HepG2 (cell line): ENCODE data around the gene PTH1R. TPM values are rescaled to one million over a fixed set of nuclear protein-coding genes. Genes with fewer than 3 reads are reported as not detected.
A peak's percentile ranks its signal among the peaks of the same experiment; 100 is the strongest.

Experiments used
- ARID5B ChIP-seq: IDR thresholded peaks from 2 replicates; pipeline ENCODE4 v1.4.0; 2020; ENCODE audit warnings: mild to moderate bottlenecking, missing genetic modification reagents
- ATF7-NPFF ChIP-seq: sonication (generic); formaldehyde crosslinking; IDR thresholded peaks from 2 replicates; pipeline ENCODE4 v1.8.1; 2023; ENCODE audit warnings: mild to moderate bottlenecking, low read depth, missing genetic modification reagents, moderate library complexity
- ELF3 ChIP-seq: IDR thresholded peaks from 2 replicates; pipeline ENCODE4 v1.6.1; 2016; ENCODE audit warnings: missing genetic modification reagents, missing compliant biosample characterization
- GATAD1 ChIP-seq: IDR thresholded peaks from 2 replicates; pipeline ENCODE4 v1.6.1; 2016; ENCODE audit warnings: missing genetic modification reagents, missing compliant biosample characterization
- HNF4G ChIP-seq, 2 experiments: sonication (generic) in 1 of 2; formaldehyde crosslinking in 1 of 2; IDR thresholded peaks; 2 replicates each; pipeline versions ENCODE4 v1.4.0 to v1.6.1; 2011 to 2020; ENCODE audit warnings: borderline replicate concordance in 2 of 2, low read depth in 2 of 2, mild to moderate bottlenecking in 2 of 2, low read length in 1 of 2, missing genetic modification reagents in 1 of 2, moderate library complexity in 1 of 2
- JDP2 ChIP-seq: sonication (generic); formaldehyde crosslinking; IDR thresholded peaks from 2 replicates; pipeline ENCODE4 v1.8.1; 2022; ENCODE audit warnings: missing genetic modification reagents, borderline replicate concordance
- KLF16 ChIP-seq, 2 experiments: sonication (generic) in 1 of 2; formaldehyde crosslinking in 1 of 2; IDR thresholded peaks; 2 replicates each; pipeline versions ENCODE4 v1.6.1 to v1.8.0; 2016 to 2023; ENCODE audit warnings: missing genetic modification reagents in 2 of 2, missing compliant biosample characterization in 1 of 2
- NFIC ChIP-seq: IDR thresholded peaks from 2 replicates; pipeline ENCODE4 v1.6.1; 2012; ENCODE audit warnings: mild to moderate bottlenecking, low read length, inconsistent platforms
- PATZ1 ChIP-seq: sonication (generic); formaldehyde crosslinking; IDR thresholded peaks from 2 replicates; pipeline ENCODE4 v1.4.0; 2020; ENCODE audit warnings: missing genetic modification reagents
- RNF2 ChIP-seq: fragments of 450-650 bp; conservative IDR thresholded peaks from 2 replicates; pipeline ENCODE4 v1.6.1; 2016; ENCODE audit warnings: low read depth
- SOX13 ChIP-seq, 3 experiments: fragments of 450-650 bp in 1 of 3; sonication (generic) in 1 of 3; formaldehyde crosslinking in 1 of 3; IDR thresholded peaks in 2 of 3; conservative IDR thresholded peaks in 1 of 3; 2 replicates each; pipeline versions ENCODE4 v1.5.0 to v1.6.1; 2016 to 2020; ENCODE audit warnings: antibody characterized with exemption in 1 of 3, mild to moderate bottlenecking in 1 of 3, missing compliant biosample characterization in 1 of 3, missing genetic modification reagents in 1 of 3, moderate library complexity in 1 of 3
- SSRP1 ChIP-seq: IDR thresholded peaks from 2 replicates; pipeline ENCODE4 v1.6.1; 2016; ENCODE audit warnings: control low read depth
- ZBTB7A ChIP-seq: sonication (generic); formaldehyde crosslinking; IDR thresholded peaks from 2 replicates; pipeline ENCODE4 v1.8.0; 2022; ENCODE audit warnings: mild to moderate bottlenecking, missing genetic modification reagents
- ZNF414 ChIP-seq: sonication (generic); formaldehyde crosslinking; IDR thresholded peaks from 2 replicates; pipeline ENCODE4 v1.5.0; 2020; ENCODE audit warnings: missing genetic modification reagents
- ZNF597 ChIP-seq: sonication (generic); formaldehyde crosslinking; IDR thresholded peaks from 2 replicates; pipeline ENCODE4 v1.5.0; 2020; ENCODE audit warnings: missing genetic modification reagents
- ZSCAN5A ChIP-seq: sonication (generic); formaldehyde crosslinking; IDR thresholded peaks from 2 replicates; pipeline ENCODE4 v1.8.0; 2022; ENCODE audit warnings: mild to moderate bottlenecking, missing genetic modification reagents, borderline replicate concordance
- polyA plus RNA-seq, 8 experiments: library from polyadenylated mRNA; depleted of rRNA in 3 of 8; stranded (reverse) in 7 of 8; unstranded in 1 of 8; fragments of >200 nt; fragmentation: Illumina TruSeq in 4 of 8; extraction: Trizol in 4 of 8; gene quantifications; 2 replicates each; pipeline versions ENCODE4 v1.2.1 to v1.2.3, GENCODE V29; 2011 to 2016; ENCODE audit warnings: low read depth in 4 of 8, missing spikeins in 1 of 8, mixed read lengths in 1 of 8; ENCODE audit not compliant: insufficient read depth in 1 of 8
- total RNA-seq, 5 experiments: library from RNA; depleted of rRNA; stranded (reverse); fragments of >200 nt; fragmentation: Illumina TruSeq; extraction: Trizol; gene quantifications; 2 replicates each; pipeline ENCODE4 v1.2.3, GENCODE V29; 2016; ENCODE audit warnings: low read depth in 1 of 5

PTH1R gene
- total and polyA plus RNA-seq, 2 of the 13 experiments (the other 11 are each of a cell fraction or from before 2014, with no cell fraction given): not detected

- 0 out of 2 replicates have a peak, but pooled peaks have one; percentile 30 for TF ChIP-seq PATZ1
- TF ChIP-seq SSRP1 (CRISPR knock-in tag): no peak
- TF ChIP-seq JDP2 (CRISPR knock-in tag): no peak
- TF ChIP-seq ATF7-NPFF (CRISPR knock-in tag): no peak
- no peak for TF ChIP-seq GATAD1 (CRISPR knock-in tag)
- TF ChIP-seq SOX13 (IDR thresholded peaks at IDR 0.05): no peak
- peak in 1 of 2 experiments; percentile 51; a peak in 1 of 4 replicates for TF ChIP-seq SOX13 (CRISPR knock-in tag; conservative IDR thresholded peaks at IDR 0.05 in 1 of 2, IDR thresholded peaks at IDR 0.05 in 1 of 2)
- no peak for TF ChIP-seq ZSCAN5A (CRISPR knock-in tag)
- no peak for TF ChIP-seq ZBTB7A
- TF ChIP-seq ELF3: no peak
- no peak for TF ChIP-seq RNF2
- TF ChIP-seq HNF4G (IDR thresholded peaks at IDR 0.05; ENCODE audit: borderline replicate concordance, low read depth, low read length): no peak
- no peak for TF ChIP-seq HNF4G (CRISPR knock-in tag; IDR thresholded peaks at IDR 0.05; ENCODE audit: borderline replicate concordance, low read depth)
- no peak for TF ChIP-seq KLF16 (CRISPR knock-in tag; IDR thresholded peaks at IDR 0.05)
- no peak for TF ChIP-seq ZNF597
- TF ChIP-seq ARID5B (CRISPR knock-in tag): peak; percentile 26; the same call in 1 of the 2 replicates
- no peak for TF ChIP-seq ZNF414 (CRISPR knock-in tag)
- TF ChIP-seq NFIC: 0 out of 2 replicates have a peak, but pooled peaks have one; percentile 23
Measured at GRCh38 chr3:46931631-46932331, 54.3 kb downstream of the PTH1R start (continued).
